Thoracic aorta (tissue), 2 donors: Measurements from ENCODE around the gene FAM3D. TPM values are rescaled to one million over a fixed set of nuclear protein-coding genes. Genes with fewer than 3 reads are reported as not detected.

ENCODE experiments used
- ATAC-seq: fragments of 150-250 bp; one replicate; pipeline ENCODE4 v1.8.0; 2017; ENCODE audit warnings: low read depth; ENCODE audit not compliant: insufficient number of reproducible peaks, low FRiP score
- DNase-seq: peaks from one replicate; pipeline ENCODE4 v3.0.0-alpha.2; 2020; ENCODE audit warnings: low spot score
- H3K27ac ChIP-seq, 2 donors: fragments of 200-600 bp; sonication (generic); 1 replicate in 1 of 2; 2 replicates in 1 of 2; pipeline ENCODE4 v1.5.1; 2016; ENCODE audit warnings: mild to moderate bottlenecking in 2 of 2, moderate library complexity in 2 of 2
- H3K27me3 ChIP-seq: fragments of 200-600 bp; sonication (generic); replicated peaks from 2 replicates; pipeline ENCODE4 v1.6.0; 2016; ENCODE audit warnings: mild to moderate bottlenecking; ENCODE audit not compliant: insufficient read depth
- H3K36me3 ChIP-seq: fragments of 200-600 bp; sonication (generic); one replicate; pipeline ENCODE4 v1.5.1; 2016
- H3K4me1 ChIP-seq, 2 donors: fragments of 200-600 bp; sonication (generic); 1 replicate in 1 of 2; 2 replicates in 1 of 2; pipeline versions ENCODE4 v1.5.1 to v1.6.0; 2016; ENCODE audit warnings: low read depth in 2 of 2, mild to moderate bottlenecking in 1 of 2; ENCODE audit not compliant: control insufficient read depth in 1 of 2
- H3K4me3 ChIP-seq: fragments of 200-600 bp; sonication (generic); 2 replicates; pipeline ENCODE4 v1.5.1; 2016; ENCODE audit warnings: mild to moderate bottlenecking
- H3K9me3 ChIP-seq: fragments of 200-600 bp; sonication (generic); 2 replicates; pipeline ENCODE4 v1.5.1; 2016
- CTCF ChIP-seq: fragments of 200-600 bp; sonication (generic); IDR thresholded peaks from one replicate; pipeline ENCODE4 v1.5.1; 2019; ENCODE audit warnings: antibody characterized with exemption
- total RNA-seq, 2 donors: library from RNA; depleted of rRNA; stranded (reverse); fragments of >200 nt; gene quantifications; one replicate each; pipeline versions ENCODE4 v1.1.0 to v1.2.3, GENCODE V29; 2016

The FAM3D gene
- total RNA-seq, 2 donors from 2014 or later, result not detected

GRCh38 chr3:58628823-58629562 is 37.6 kb downstream of the FAM3D start:
- no peaks in the 10 kb centered on the region for H3K36me3 ChIP-seq
- H3K9me3 ChIP-seq, result no peaks in the 10 kb centered on the region
- no peak for TF ChIP-seq CTCF
- H3K4me3 ChIP-seq, result no peak overlapping the region
- H3K4me1 ChIP-seq, result no peaks in the 10 kb centered on the region
- no peak for ATAC-seq
- no peak for DNase-seq
- no peaks in the 10 kb centered on the region for H3K27me3 ChIP-seq
- H3K27ac ChIP-seq, result peak overlapping the region in 1 of 2 donors; percentile 12

GRCh38 chr3:58627941-58628340 is 38.6 kb downstream of the FAM3D start:
- Histone ChIP-seq H3K4me1 (no peaks in the 10 kb centered on the region), H3K4me3 (no peak overlapping the region), H3K9me3 (no peaks in the 10 kb centered on the region), H3K27ac (no peak overlapping the region), H3K27me3 (no peaks in the 10 kb centered on the region), H3K36me3 (no peaks in the 10 kb centered on the region)
- TF ChIP-seq CTCF, result no peak
- DNase-seq, result no peak
- no peak for ATAC-seq

GRCh38 chr3:58627570-58627885 is 39.0 kb downstream of the FAM3D start:
- no peaks in the 10 kb centered on the region for H3K4me1 ChIP-seq
- H3K27ac ChIP-seq, result no peak overlapping the region
- no peaks in the 10 kb centered on the region for H3K27me3 ChIP-seq
- no peak for TF ChIP-seq CTCF
- DNase-seq, result no peak
- no peak overlapping the region for H3K4me3 ChIP-seq
- ATAC-seq, result no peak
- no peaks in the 10 kb centered on the region for H3K9me3 ChIP-seq
- H3K36me3 ChIP-seq, result no peaks in the 10 kb centered on the region

GRCh38 chr3:58626841-58627569 is 39.6 kb downstream of the FAM3D start:
- DNase-seq (no peak), ATAC-seq (no peak)
- no peak for TF ChIP-seq CTCF
- H3K4me1 ChIP-seq, result no peaks in the 10 kb centered on the region
- no peaks in the 10 kb centered on the region for H3K27me3 ChIP-seq
- no peak overlapping the region for H3K27ac ChIP-seq
- H3K9me3 ChIP-seq, result no peaks in the 10 kb centered on the region
- H3K36me3 ChIP-seq, result no peaks in the 10 kb centered on the region
- H3K4me3 ChIP-seq, result no peak overlapping the region

GRCh38 chr3:58625196-58625824 is 41.3 kb downstream of the FAM3D start:
- DNase-seq (no peak), ATAC-seq (no peak)
- no peaks in the 10 kb centered on the region for H3K27me3 ChIP-seq
- no peaks in the 10 kb centered on the region for H3K36me3 ChIP-seq
- no peaks in the 10 kb centered on the region for H3K4me1 ChIP-seq
- H3K4me3 ChIP-seq, result no peak overlapping the region
- no peak for TF ChIP-seq CTCF
- no peaks in the 10 kb centered on the region for H3K9me3 ChIP-seq
- H3K27ac ChIP-seq, result no peak overlapping the region
